ENCODE data around the gene RUNX2. TPM values are rescaled to one million over a fixed set of nuclear protein-coding genes. Genes with fewer than 3 reads are reported as not detected.

The RUNX2 gene
- total RNA-seq, 3 donors from 2014 or later = 2.7 to 7.3 (median 7.2) TPM

- DNase-seq (ENCODE audit: low spot score in 2 of 2) = no peak
- Histone ChIP-seq H3K4me3 (no peak overlapping the region), H3K27ac (no peak overlapping the region), H3K4me1 (no peaks in the 10 kb centered on the region), H3K36me3 (no peaks in the 10 kb centered on the region), H3K9me3 (no peaks in the 10 kb centered on the region), H3K27me3 (no peaks in the 10 kb centered on the region)
- TF ChIP-seq POLR2A (IDR thresholded peaks at IDR 0.05) (no peak), CTCF (IDR thresholded peaks at IDR 0.05) (no peak), POLR2AphosphoS5 (IDR thresholded peaks at IDR 0.05) (no peak)
- intact Hi-C loops (cut with DNase I; ENCODE audit: low total_unique reads) = no loop called here
These were observed 246.8 kb downstream of the RUNX2 start for GRCh38 chr6:45574885-45575284.

- intact Hi-C loops (cut with DNase I; ENCODE audit: low total_unique reads) = no loop called here
- no peaks in the 10 kb centered on the region for H3K27me3 ChIP-seq
- H3K4me1 ChIP-seq = no peaks in the 10 kb centered on the region
- no peaks in the 10 kb centered on the region for H3K36me3 ChIP-seq
- H3K4me3 ChIP-seq = no peak overlapping the region
- TF ChIP-seq POLR2AphosphoS5 (IDR thresholded peaks at IDR 0.05) (no peak), POLR2A (IDR thresholded peaks at IDR 0.05) (no peak), CTCF (IDR thresholded peaks at IDR 0.05) (no peak)
- peak overlapping the region; percentile 40 to 54 for H3K27ac ChIP-seq
- DNase-seq (ENCODE audit: low spot score in 2 of 2) = peak in 1 of 2 donors; percentile 27
- no peaks in the 10 kb centered on the region for H3K9me3 ChIP-seq
These were observed 248.8 kb downstream of the RUNX2 start for GRCh38 chr6:45576648-45577624.

- peak overlapping the region; percentile 40 to 54 for H3K27ac ChIP-seq
These were observed 249.8 kb downstream of the RUNX2 start for GRCh38 chr6:45577836-45578504.

GRCh38 chr6:45584127-45584526 is 256.0 kb downstream of the RUNX2 start:
- Histone ChIP-seq H3K4me1 (no peaks in the 10 kb centered on the region), H3K9me3 (no peaks in the 10 kb centered on the region), H3K27ac (no peak overlapping the region), H3K4me3 (no peak overlapping the region), H3K36me3 (no peaks in the 10 kb centered on the region), H3K27me3 (no peaks in the 10 kb centered on the region)
- no peak for TF ChIP-seq CTCF (IDR thresholded peaks at IDR 0.05)
- intact Hi-C loops (cut with DNase I; ENCODE audit: low total_unique reads) = no loop called here
- DNase-seq (ENCODE audit: low spot score in 2 of 2) = no peak

More at GRCh38 chr6:45577836-45578504, 249.8 kb downstream of the RUNX2 start:
- no peak for TF ChIP-seq POLR2A (IDR thresholded peaks at IDR 0.05)
- TF ChIP-seq CTCF (IDR thresholded peaks at IDR 0.05) = no peak
- TF ChIP-seq POLR2AphosphoS5 (IDR thresholded peaks at IDR 0.05) = no peak
- intact Hi-C loops (cut with DNase I; ENCODE audit: low total_unique reads) = no loop called here
- Histone ChIP-seq H3K9me3 (no peaks in the 10 kb centered on the region), H3K27me3 (no peaks in the 10 kb centered on the region), H3K36me3 (no peaks in the 10 kb centered on the region), H3K4me3 (no peak overlapping the region), H3K4me1 (no peaks in the 10 kb centered on the region)
- DNase-seq (ENCODE audit: low spot score in 2 of 2) = no peak

All from breast epithelium (tissue), 4 donors.